ENCODE data around the gene NFKBIE. TPM values are rescaled to one million over a fixed set of nuclear protein-coding genes. Genes with fewer than 3 reads are reported as not detected.
A peak's percentile ranks its signal among the peaks of the same experiment; 100 is the strongest.

Gene NFKBIE
- total and polyA plus RNA-seq, 9 of the 15 experiments (the other 6 are each of a cell fraction or from before 2014, with no cell fraction given): 2.1 to 16.4 (median 11.7) TPM

GRCh38 chr6:44297063-44298038 lies 32.0 kb upstream of the NFKBIE start (continued):
- TF ChIP-seq ZBTB40 (IDR thresholded peaks at IDR 0.05): no peak
- no peak for TF ChIP-seq ZBTB40 (CRISPR knock-in tag; IDR thresholded peaks at IDR 0.05)
- TF ChIP-seq ARID3A (IDR thresholded peaks at IDR 0.05; ENCODE audit: borderline replicate concordance, low read depth, low read length): no peak
- no peak for TF ChIP-seq TAF9B (IDR thresholded peaks at IDR 0.05; ENCODE audit: partially characterized antibody)
- peak; percentile 93 for TF ChIP-seq CREB1 (IDR thresholded peaks at IDR 0.05)
- peak; percentile 87 for TF ChIP-seq CREB1 (CRISPR knock-in tag; IDR thresholded peaks at IDR 0.05)
- no peak for TF ChIP-seq MECOM (CRISPR knock-in tag; IDR thresholded peaks at IDR 0.05)
- no peak for TF ChIP-seq E2F8 (IDR thresholded peaks at IDR 0.05; ENCODE audit: low read depth, partially characterized antibody)
- TF ChIP-seq LARP7 (IDR thresholded peaks at IDR 0.05): no peak
- no peak for TF ChIP-seq FOXM1 (IDR thresholded peaks at IDR 0.05; ENCODE audit: low read depth)
- TF ChIP-seq FOXM1 (CRISPR knock-in tag; IDR thresholded peaks at IDR 0.05; ENCODE audit: low read depth): peak; percentile 27; the same call in 1 of the 2 replicates
- TF ChIP-seq RBM22 (IDR thresholded peaks at IDR 0.05; ENCODE audit: low read depth, low read length, poor library complexity, severe bottlenecking): peak; percentile 85
